OCI-LY7 (cell line): Measurements from ENCODE around the gene ARID5A. TPM values are rescaled to one million over a fixed set of nuclear protein-coding genes. Genes with fewer than 3 reads are reported as not detected.

ENCODE experiments used
- BruUV-seq: library from RNA; stranded (reverse); fragments of 400-500 nt; replicated peaks from 2 replicates; lab custom pipeline; 2021; lab: Mats Ljungman, UMichigan
- CTCF ChIA-PET: fragments of 300-600 bp; sonication (Branson Sonifier 250); formaldehyde crosslinking; loops from one replicate; lab custom pipeline; 2022; ENCODE audit warnings: antibody characterized with exemption; ENCODE audit not compliant: unreplicated experiment; lab: Charles Lee
- POLR2A ChIA-PET: fragments of 300-600 bp; sonication (Branson Sonifier 250); formaldehyde crosslinking; loops from one replicate; lab custom pipeline; 2022; ENCODE audit warnings: antibody characterized with exemption; lab: Charles Lee
- DNase-seq: peaks from one replicate; pipeline ENCODE4 v3.0.0-alpha.2; 2015; ENCODE audit warnings: low spot score
- H2AFZ ChIP-seq: fragments of 200-600 bp; sonication (generic), shearing (Covaris generic); 2 replicates; pipeline ENCODE4 v1.6.1; 2014; ENCODE audit warnings: mild to moderate bottlenecking, antibody characterized with exemption, low read length, moderate library complexity
- H3K27ac ChIP-seq: fragments of 200-600 bp; sonication (generic); 2 replicates; pipeline ENCODE4 v1.5.1; 2014; ENCODE audit warnings: mixed run types, low read depth, mild to moderate bottlenecking, moderate library complexity, low read length, inconsistent platforms; ENCODE audit not compliant: poor library complexity, severe bottlenecking
- H3K36me3 ChIP-seq: fragments of 200-600 bp; sonication (generic); 2 replicates; pipeline ENCODE4 v1.6.1; 2014; ENCODE audit warnings: mild to moderate bottlenecking, antibody characterized with exemption, low read length, moderate library complexity, mixed read lengths; ENCODE audit not compliant: insufficient read depth
- H3K4me1 ChIP-seq: fragments of 200-600 bp; sonication (generic); 2 replicates; pipeline ENCODE4 v1.5.1; 2014; ENCODE audit warnings: mild to moderate bottlenecking, low read length; ENCODE audit not compliant: insufficient read depth, poor library complexity, severe bottlenecking
- H3K4me2 ChIP-seq: fragments of 200-600 bp; sonication (generic); 2 replicates; pipeline ENCODE4 v1.6.1; 2014; ENCODE audit warnings: mild to moderate bottlenecking, low read length
- H3K4me3 ChIP-seq: fragments of 200-600 bp; sonication (generic); 2 replicates; pipeline ENCODE4 v1.5.1; 2014; ENCODE audit warnings: mild to moderate bottlenecking, low read depth, low read length; ENCODE audit not compliant: poor library complexity, severe bottlenecking
- H3K79me2 ChIP-seq: fragments of 200-600 bp; sonication (generic); 2 replicates; pipeline ENCODE4 v1.6.1; 2016; ENCODE audit warnings: low read depth, mild to moderate bottlenecking, low read length, moderate library complexity, mixed read lengths; ENCODE audit not compliant: insufficient read depth
- H3K9me2 ChIP-seq: fragments of 200-600 bp; sonication (generic); 2 replicates; pipeline ENCODE4 v1.6.1; 2016; ENCODE audit warnings: mild to moderate bottlenecking, low read length, mixed read lengths; ENCODE audit not compliant: insufficient read depth
- H3K9me3 ChIP-seq: fragments of 200-600 bp; sonication (generic); 2 replicates; pipeline ENCODE4 v1.6.1; 2014; ENCODE audit warnings: mild to moderate bottlenecking, mixed run types, low read length, mixed read lengths
- H4K20me1 ChIP-seq: fragments of 200-600 bp; sonication (generic); 2 replicates; pipeline ENCODE4 v1.6.1; 2014; ENCODE audit warnings: mild to moderate bottlenecking, antibody characterized with exemption, low read length, moderate library complexity, mixed read lengths; ENCODE audit not compliant: insufficient read depth
- EZH2phosphoT487 ChIP-seq: fragments of 200-600 bp; sonication (generic); IDR thresholded peaks from 2 replicates; pipeline ENCODE4 v1.6.1; 2018; ENCODE audit warnings: low read depth, borderline replicate concordance, mild to moderate bottlenecking, mixed run types, antibody characterized with exemption, low read length, moderate library complexity, mixed read lengths
- intact Hi-C: fragments of 100-400 bp; cut with micrococcal nuclease; formaldehyde crosslinking; loops from one replicate; pipeline ENCODE4 v1.10.0; 2022; ENCODE audit not compliant: unreplicated experiment
- total RNA-seq, 2 experiments: library from RNA; depleted of rRNA in 1 of 2; stranded (reverse); fragments of >200 nt in 1 of 2; shearing (Covaris generic) in 1 of 2; gene quantifications; 2 replicates each; pipeline ENCODE4 v1.2.3, GENCODE V29; 2014 to 2022
- TF ChIP-seq, protein P1 (sequence below): fragments of 200-600 bp; sonication (generic); conservative IDR thresholded peaks from 2 replicates; pipeline ENCODE4 v1.5.1; 2014; ENCODE audit warnings: mild to moderate bottlenecking, antibody characterized with exemption, low read length, moderate library complexity, mixed read lengths

The ARID5A gene
- total RNA-seq, 2 experiments from 2014 or later = 4.4 to 6.0 TPM

- no peaks in the 10 kb centered on the region for H4K20me1 ChIP-seq
- no peaks in the 10 kb centered on the region for H3K36me3 ChIP-seq
- BruUV-seq = no TSS peak
- intact Hi-C loops = loop anchor here (10.0 kb wide), 1 partner anchor 239 kb away; the partner anchor contains the start of genes CIAO1 and TMEM127
- no peak for TF ChIP-seq EZH2phosphoT487
- H3K9me2 ChIP-seq = no peaks in the 10 kb centered on the region
- no peak overlapping the region for H3K27ac ChIP-seq
- H3K79me2 ChIP-seq = no peaks in the 10 kb centered on the region
- H3K4me3 ChIP-seq = no peak overlapping the region
- no peak overlapping the region for H3K4me2 ChIP-seq
- CTCF ChIA-PET = interaction anchor here (0.5 kb wide), 1 partner anchor 1116 kb away, joined by 3 read pairs; no protein-coding TSS in a partner anchor
- DNase-seq = no peak
- POLR2A ChIA-PET = no interaction called here
- H2AFZ ChIP-seq = no peak overlapping the region
- no peaks in the 10 kb centered on the region for H3K9me3 ChIP-seq
- no peaks in the 10 kb centered on the region for H3K4me1 ChIP-seq
Measured at GRCh38 chr2:96503637-96504243, 32.8 kb upstream of the ARID5A start.

DNA sequence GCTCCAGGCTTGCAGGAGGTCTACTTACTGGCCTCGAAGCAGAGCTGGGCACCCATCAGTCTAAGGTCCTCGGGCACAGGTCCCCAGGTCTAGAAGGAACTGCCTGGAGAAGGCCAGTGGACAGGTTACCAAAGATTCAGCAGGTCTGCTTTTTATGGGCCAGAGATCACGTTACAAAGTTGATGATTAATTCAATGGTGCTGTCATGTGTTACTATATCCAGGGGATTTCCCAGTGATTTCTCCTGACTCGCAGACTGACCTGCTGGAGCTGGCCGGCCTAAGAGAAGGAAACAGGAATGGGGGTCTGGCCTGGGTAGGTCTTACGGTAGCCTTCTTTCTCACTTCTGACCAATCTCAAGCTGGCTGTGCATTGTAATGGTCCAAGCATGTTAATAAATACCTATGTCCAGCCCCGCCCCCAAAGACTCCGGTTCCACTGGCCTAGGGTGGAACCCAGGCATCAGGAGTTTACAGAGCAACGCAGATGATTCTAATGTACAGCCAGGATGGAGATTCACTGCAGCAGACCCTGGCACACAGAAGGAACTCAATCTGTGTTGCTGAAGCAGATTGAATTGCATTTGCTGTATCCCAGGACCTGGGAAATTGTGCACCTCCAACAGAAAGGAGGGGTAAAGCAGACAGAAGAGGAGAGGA is 31.2 kb upstream of the ARID5A start, which contains the start of gene NEURL3:
Gene NEURL3 (minus strand): TSS at position 127 of the 659 bp plus-strand sequence. CDS start 71 bp downstream, at position 56.
- TF ChIP-seq, protein P1, sequence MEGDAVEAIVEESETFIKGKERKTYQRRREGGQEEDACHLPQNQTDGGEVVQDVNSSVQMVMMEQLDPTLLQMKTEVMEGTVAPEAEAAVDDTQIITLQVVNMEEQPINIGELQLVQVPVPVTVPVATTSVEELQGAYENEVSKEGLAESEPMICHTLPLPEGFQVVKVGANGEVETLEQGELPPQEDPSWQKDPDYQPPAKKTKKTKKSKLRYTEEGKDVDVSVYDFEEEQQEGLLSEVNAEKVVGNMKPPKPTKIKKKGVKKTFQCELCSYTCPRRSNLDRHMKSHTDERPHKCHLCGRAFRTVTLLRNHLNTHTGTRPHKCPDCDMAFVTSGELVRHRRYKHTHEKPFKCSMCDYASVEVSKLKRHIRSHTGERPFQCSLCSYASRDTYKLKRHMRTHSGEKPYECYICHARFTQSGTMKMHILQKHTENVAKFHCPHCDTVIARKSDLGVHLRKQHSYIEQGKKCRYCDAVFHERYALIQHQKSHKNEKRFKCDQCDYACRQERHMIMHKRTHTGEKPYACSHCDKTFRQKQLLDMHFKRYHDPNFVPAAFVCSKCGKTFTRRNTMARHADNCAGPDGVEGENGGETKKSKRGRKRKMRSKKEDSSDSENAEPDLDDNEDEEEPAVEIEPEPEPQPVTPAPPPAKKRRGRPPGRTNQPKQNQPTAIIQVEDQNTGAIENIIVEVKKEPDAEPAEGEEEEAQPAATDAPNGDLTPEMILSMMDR = no peak
- no peak for TF ChIP-seq EZH2phosphoT487
- H3K79me2 ChIP-seq = no peaks in the 10 kb centered on the region
- CTCF ChIA-PET = no interaction called here
- no peaks in the 10 kb centered on the region for H3K9me2 ChIP-seq
- POLR2A ChIA-PET = interaction anchor here (0.9 kb wide), 1 partner anchor 55 kb away, joined by 3 read pairs; no protein-coding TSS in a partner anchor
- no peaks in the 10 kb centered on the region for H4K20me1 ChIP-seq
- H3K4me2 ChIP-seq = no peak within 1 kb of the TSS
- intact Hi-C loops = loop anchor here (5.0 to 10.0 kb wide), 2 partner anchors 138 to 241 kb away; partner anchors contain the start of genes CIAO1 and TMEM127
- H2AFZ ChIP-seq = no peak within 1 kb of the TSS
- no peak for DNase-seq
- H3K27ac ChIP-seq = no peak within 1 kb of the TSS
- BruUV-seq = no TSS peak
- H3K4me1 ChIP-seq = no peaks in the 10 kb centered on the region
- H3K9me3 ChIP-seq = no peaks in the 10 kb centered on the region
- H3K36me3 ChIP-seq = no peaks in the 10 kb centered on the region
- H3K4me3 ChIP-seq = no peak within 1 kb of the TSS

DNA sequence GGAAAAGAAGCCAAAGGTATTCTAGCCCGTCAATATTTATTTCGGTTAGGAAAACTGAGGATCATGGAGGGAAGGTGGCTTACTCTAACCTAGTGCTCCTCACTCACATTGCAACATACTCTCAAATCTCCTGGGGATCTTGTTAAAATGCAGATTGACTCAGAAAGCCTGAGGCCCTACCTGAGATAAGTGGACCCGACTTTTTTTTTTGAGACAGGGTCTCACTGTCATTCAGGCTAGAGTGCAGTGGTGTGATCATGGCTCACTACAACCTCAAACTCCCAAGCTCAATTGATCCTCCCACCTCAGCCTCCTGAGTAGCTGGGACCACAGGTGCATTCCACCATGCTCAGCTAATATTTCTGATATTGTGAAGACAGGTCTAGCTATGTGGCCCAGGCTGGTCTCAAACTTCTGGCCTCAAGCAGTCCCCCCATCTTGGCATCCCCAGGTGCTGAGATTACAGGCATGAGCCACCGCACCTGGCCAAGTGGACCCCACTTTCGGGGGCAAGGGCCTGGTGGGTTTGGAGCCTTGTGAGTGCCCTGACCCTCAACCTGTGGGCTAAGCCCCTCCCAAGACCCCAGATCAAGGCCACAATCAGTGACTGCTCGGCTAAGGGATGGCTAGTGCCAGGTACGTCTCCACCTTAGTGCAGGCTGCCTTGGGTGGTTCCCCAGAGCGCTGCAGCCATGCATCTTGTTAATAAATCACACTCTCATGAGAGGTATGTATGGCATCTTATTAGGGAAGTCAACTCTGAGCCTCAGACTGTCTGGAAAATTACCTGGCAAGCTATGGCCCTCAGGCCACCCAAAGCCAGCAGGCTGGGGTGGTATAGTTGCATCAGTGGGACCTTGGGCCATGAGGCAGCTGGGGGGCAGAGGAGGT is 30.3 kb upstream of the ARID5A start:
- no peaks in the 10 kb centered on the region for H3K79me2 ChIP-seq
- H2AFZ ChIP-seq = no peak overlapping the region
- no peaks in the 10 kb centered on the region for H4K20me1 ChIP-seq
- ChIA-PET POLR2A (no interaction called here), CTCF (no interaction called here)
- H3K9me2 ChIP-seq = no peaks in the 10 kb centered on the region
- H3K4me2 ChIP-seq = no peak overlapping the region
- no peaks in the 10 kb centered on the region for H3K4me1 ChIP-seq
- H3K9me3 ChIP-seq = no peaks in the 10 kb centered on the region
- H3K4me3 ChIP-seq = no peak overlapping the region
- BruUV-seq = no TSS peak
- intact Hi-C loops = loop anchor here (5.0 to 10.0 kb wide), 2 partner anchors 139 to 241 kb away; partner anchors contain the start of genes CIAO1 and TMEM127
- no peak for DNase-seq
- no peaks in the 10 kb centered on the region for H3K36me3 ChIP-seq
- H3K27ac ChIP-seq = no peak overlapping the region
- TF ChIP-seq, protein P1 = no peak
- no peak for TF ChIP-seq EZH2phosphoT487
